Neutrophil (primary cell): ENCODE measurements around the gene UBE4B.

Source experiments
- H3K27ac ChIP-seq: fragments of 200-600 bp; sonication (generic); 2 replicates; pipeline ENCODE4 v1.5.1; 2016; ENCODE audit warnings: mild to moderate bottlenecking, moderate library complexity
- H3K27me3 ChIP-seq: fragments of 200-600 bp; sonication (generic); 2 replicates; pipeline ENCODE4 v1.6.0; 2016; ENCODE audit warnings: mild to moderate bottlenecking
- H3K36me3 ChIP-seq: fragments of 200-600 bp; sonication (generic); 2 replicates; pipeline ENCODE4 v1.5.1; 2017
- H3K4me1 ChIP-seq, 2 experiments: fragments of 200-600 bp in 1 of 2; sonication (generic) in 1 of 2; 1 replicate in 1 of 2; 2 replicates in 1 of 2; pipeline versions ENCODE4 v1.5.1 to v1.6.1; 2013 to 2016; ENCODE audit warnings: low read depth in 1 of 2, low read length in 1 of 2, mild to moderate bottlenecking in 1 of 2, moderate library complexity in 1 of 2; ENCODE audit not compliant: control insufficient read depth in 1 of 2, insufficient read depth in 1 of 2
- H3K4me3 ChIP-seq, 2 experiments: fragments of 200-600 bp in 1 of 2; sonication (generic) in 1 of 2; 1 replicate in 1 of 2; 2 replicates in 1 of 2; pipeline ENCODE4 v1.5.1; 2013 to 2016; ENCODE audit warnings: low read depth in 1 of 2, low read length in 1 of 2, mild to moderate bottlenecking in 1 of 2, moderate library complexity in 1 of 2
- H3K9me3 ChIP-seq: fragments of 200-600 bp; sonication (generic); 2 replicates; pipeline ENCODE4 v1.5.1; 2016
- TF ChIP-seq, protein P1 (sequence below): fragments of 200-600 bp; sonication (generic); IDR thresholded peaks from 2 replicates; pipeline ENCODE4 v1.5.1; 2016; ENCODE audit warnings: antibody characterized with exemption

The UBE4B gene

DNA sequence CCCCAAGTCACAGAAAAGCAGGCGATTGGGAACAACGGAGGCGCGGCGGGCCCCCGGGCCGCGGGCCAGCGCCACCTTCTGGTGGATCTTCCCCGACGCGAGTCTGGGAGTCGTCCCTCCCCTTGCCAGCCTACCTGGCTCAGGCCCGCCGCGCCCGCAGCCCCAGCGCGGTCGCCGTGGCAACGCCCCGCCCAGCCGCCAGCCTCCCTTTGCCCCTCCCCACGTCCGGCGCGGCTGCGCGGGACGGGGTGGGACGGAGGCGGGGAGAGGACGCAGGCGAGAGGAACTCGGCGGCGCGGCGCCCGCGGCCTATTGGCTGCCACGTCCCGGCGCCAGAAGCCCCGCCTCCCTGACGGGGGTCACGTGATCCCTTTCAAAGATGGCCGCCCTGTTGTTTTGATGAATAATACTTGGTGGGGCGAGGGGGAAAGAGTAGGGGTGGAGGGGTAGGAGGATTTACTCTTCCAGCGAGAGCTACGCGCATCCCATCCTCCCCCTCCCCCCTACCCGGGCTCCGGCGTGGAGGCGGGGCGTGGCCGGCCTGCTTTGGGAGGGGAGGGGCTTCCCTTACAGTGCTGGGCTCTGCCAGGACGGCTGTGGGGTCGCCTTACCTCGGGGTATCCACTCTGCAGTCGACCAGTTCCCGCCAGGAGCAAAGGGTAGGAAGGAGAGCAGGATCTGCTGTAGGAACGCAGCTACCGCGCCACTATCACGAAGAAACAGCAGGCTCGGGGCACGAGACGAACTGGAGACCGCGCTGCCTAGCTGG, at the start of gene UBE4B:
Gene UBE4B (plus strand): TSS at position 369 of the 769 bp plus-strand sequence. CDS start 713 bp downstream, outside the sequence.
- Histone ChIP-seq H3K36me3 (peaks cover 17% of the 10 kb centered on the region), H3K27me3 (no peaks in the 10 kb centered on the region), H3K27ac (peak within 1 kb of the TSS; percentile 98), H3K4me3 (peak within 1 kb of the TSS; percentile 91 to 99), H3K4me1 (peaks cover 43 to 60% of the 10 kb centered on the region in 2 experiments), H3K9me3 (no peaks in the 10 kb centered on the region)
- TF ChIP-seq, protein P1, sequence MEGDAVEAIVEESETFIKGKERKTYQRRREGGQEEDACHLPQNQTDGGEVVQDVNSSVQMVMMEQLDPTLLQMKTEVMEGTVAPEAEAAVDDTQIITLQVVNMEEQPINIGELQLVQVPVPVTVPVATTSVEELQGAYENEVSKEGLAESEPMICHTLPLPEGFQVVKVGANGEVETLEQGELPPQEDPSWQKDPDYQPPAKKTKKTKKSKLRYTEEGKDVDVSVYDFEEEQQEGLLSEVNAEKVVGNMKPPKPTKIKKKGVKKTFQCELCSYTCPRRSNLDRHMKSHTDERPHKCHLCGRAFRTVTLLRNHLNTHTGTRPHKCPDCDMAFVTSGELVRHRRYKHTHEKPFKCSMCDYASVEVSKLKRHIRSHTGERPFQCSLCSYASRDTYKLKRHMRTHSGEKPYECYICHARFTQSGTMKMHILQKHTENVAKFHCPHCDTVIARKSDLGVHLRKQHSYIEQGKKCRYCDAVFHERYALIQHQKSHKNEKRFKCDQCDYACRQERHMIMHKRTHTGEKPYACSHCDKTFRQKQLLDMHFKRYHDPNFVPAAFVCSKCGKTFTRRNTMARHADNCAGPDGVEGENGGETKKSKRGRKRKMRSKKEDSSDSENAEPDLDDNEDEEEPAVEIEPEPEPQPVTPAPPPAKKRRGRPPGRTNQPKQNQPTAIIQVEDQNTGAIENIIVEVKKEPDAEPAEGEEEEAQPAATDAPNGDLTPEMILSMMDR, result peak; percentile 98

DNA sequence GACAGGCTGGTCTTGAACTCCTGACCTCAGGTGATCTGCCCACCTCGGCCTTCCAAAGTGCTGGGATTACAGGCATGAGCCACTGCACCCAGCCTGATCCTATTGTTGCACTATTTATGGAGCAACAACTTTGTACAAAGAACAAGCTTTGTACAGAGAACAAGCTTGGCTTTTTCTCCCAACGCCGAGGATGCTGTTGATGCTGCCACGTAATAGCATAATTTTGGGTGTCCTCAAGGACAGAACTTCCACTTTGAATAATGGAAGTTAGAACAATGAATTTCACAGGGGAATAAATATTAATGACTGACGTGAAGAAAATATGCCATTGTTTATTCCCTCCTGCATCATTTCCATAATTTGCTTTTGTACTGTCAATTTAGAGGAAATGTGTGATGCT, 48.5 kb upstream of the UBE4B start:
- H3K9me3 ChIP-seq, result no peaks in the 10 kb centered on the region
- TF ChIP-seq, protein P1, result no peak
- no peaks in the 10 kb centered on the region for H3K27me3 ChIP-seq
- peaks cover 2 to 6% of the 10 kb centered on the region in 2 experiments for H3K4me1 ChIP-seq
- peaks cover 38% of the 10 kb centered on the region for H3K36me3 ChIP-seq
- H3K27ac ChIP-seq, result no peak overlapping the region
- H3K4me3 ChIP-seq, result no peak overlapping the region

DNA sequence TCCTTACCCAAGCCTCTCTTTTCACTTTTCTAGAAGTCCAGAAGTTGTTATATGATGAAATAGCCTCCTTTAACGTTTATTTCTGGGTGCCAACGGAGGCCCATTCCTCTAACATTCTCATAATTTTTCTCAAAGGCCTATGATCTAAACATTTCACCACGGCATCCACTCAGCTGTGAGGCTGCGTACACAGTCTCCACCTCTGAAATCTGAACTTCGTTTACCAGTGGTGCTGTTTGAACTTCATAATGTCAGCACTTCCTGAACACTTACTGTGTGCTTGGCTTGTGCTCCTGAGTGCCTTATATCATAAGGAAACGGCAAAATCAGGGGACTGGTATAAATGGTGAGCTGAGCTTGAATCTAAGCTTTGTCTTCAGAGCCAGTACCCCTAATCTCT, 47.8 kb upstream of the UBE4B start:
- H3K36me3 ChIP-seq, result peaks cover 36% of the 10 kb centered on the region
- peak overlapping the region; percentile 3 for H3K27ac ChIP-seq
- TF ChIP-seq, protein P1, result no peak
- peaks cover 10 to 13% of the 10 kb centered on the region in 2 experiments for H3K4me1 ChIP-seq
- H3K27me3 ChIP-seq, result no peaks in the 10 kb centered on the region
- H3K9me3 ChIP-seq, result no peaks in the 10 kb centered on the region
- H3K4me3 ChIP-seq, result no peak overlapping the region

DNA sequence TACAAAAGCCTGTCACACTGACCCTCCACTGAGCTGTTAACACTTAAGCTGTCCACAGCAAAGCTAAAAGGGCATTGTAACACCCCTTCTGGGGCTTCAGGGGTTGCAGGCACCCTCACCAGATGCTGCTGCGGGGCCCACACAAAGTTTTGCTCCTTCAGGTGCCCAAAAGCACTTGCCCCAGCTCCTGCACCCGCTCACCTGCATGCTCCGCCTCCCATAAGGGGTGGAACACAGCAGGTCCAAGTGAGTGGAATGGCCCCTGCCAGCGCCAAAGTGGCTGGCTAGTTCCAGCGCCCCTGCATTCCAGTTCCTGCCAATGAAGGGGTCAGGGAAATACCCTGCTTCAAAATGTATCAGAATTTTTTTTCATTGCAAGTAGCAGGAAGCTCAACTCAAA, 43.0 kb upstream of the UBE4B start:
- TF ChIP-seq, protein P1, result no peak
- peaks cover 48 to 51% of the 10 kb centered on the region in 2 experiments for H3K4me1 ChIP-seq
- H3K27ac ChIP-seq, result peak overlapping the region; percentile 94
- H3K4me3 ChIP-seq, result no peak overlapping the region
- peaks cover 8% of the 10 kb centered on the region for H3K36me3 ChIP-seq
- H3K27me3 ChIP-seq, result peaks cover 6% of the 10 kb centered on the region
- H3K9me3 ChIP-seq, result no peaks in the 10 kb centered on the region

DNA sequence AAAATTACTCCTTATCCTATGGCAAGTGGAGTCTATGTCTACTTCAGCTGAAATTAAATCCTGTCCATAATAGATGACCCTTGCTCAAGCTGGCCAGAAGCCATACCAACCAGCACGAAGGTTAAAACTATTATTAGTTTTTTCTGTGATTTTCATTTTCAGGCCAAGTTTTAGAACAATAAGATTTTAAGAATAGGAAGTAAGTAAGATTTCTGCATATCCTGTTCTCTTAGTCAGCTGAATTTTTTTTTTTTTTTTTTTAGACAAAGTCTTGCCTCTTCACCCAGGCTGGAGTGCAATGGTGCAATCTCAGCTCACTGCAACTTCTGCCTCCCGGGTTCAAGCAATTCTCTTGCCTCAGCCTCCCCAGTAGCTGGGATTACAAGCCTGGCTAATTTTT, 41.8 kb upstream of the UBE4B start:
- Histone ChIP-seq H3K9me3 (no peaks in the 10 kb centered on the region), H3K4me1 (peaks cover 48 to 51% of the 10 kb centered on the region in 2 experiments), H3K27ac (peak overlapping the region; percentile 94), H3K4me3 (peak overlapping the region; percentile 28 to 49), H3K27me3 (peaks cover 18% of the 10 kb centered on the region), H3K36me3 (no peaks in the 10 kb centered on the region)
- TF ChIP-seq, protein P1, result no peak
